HCT116 (cell line): ENCODE data around the gene EIF5A2. TPM values are rescaled to one million over a fixed set of nuclear protein-coding genes. Genes with fewer than 3 reads are reported as not detected.

ENCODE experiments used
- ATAC-seq: fragments of 200-7000 bp; cut with Tn5 transposase; 2 replicates; pipeline ENCODE4 v1.9.1; 2020; ENCODE audit warnings: mild to moderate bottlenecking, moderate library complexity
- BruUV-seq: library from RNA; stranded (reverse); fragments of 400-500 nt; replicated peaks from 2 replicates; lab custom pipeline; 2021; lab: Mats Ljungman, UMichigan
- CTCF ChIA-PET: fragments of 300-600 bp; sonication (Branson Sonifier 250); formaldehyde crosslinking; loops from one replicate; lab custom pipeline; 2021; ENCODE audit warnings: antibody characterized with exemption; lab: Charles Lee
- POLR2A ChIA-PET: fragments of 300-600, 350-600 bp; sonication (Branson Sonifier 250); formaldehyde crosslinking; loops from one replicate; lab custom pipeline; 2021; ENCODE audit warnings: antibody characterized with exemption; lab: Charles Lee
- RAD21 ChIA-PET, 2 experiments: fragments of 300-600 bp; sonication (Branson Sonifier 250); formaldehyde crosslinking; loops; one replicate each; lab custom pipeline; 2023; ENCODE audit warnings: low total read pairs in 2 of 2; ENCODE audit not compliant: uncharacterized antibody in 2 of 2, unreplicated experiment in 2 of 2, low non-redundant PET in 1 of 2; lab: Charles Lee
- DNase-seq: peaks from one replicate; pipeline ENCODE4 v3.0.0-alpha.2; 2010; ENCODE audit warnings: low read depth, low spot score
- H2AFZ ChIP-seq: fragments of 200-600 bp; shearing (Covaris generic), sonication (generic); 2 replicates; pipeline ENCODE4 v1.6.1; 2017; ENCODE audit warnings: low read depth, mixed run types, mixed read lengths, antibody characterized with exemption, low read length; ENCODE audit not compliant: poor library complexity, severe bottlenecking
- H3K27ac ChIP-seq: 2 replicates; pipeline ENCODE4 v1.5.1; 2012; ENCODE audit warnings: low read depth, low read length
- H3K27me3 ChIP-seq: fragments of 200-600 bp; sonication (generic); 2 replicates; pipeline ENCODE4 v1.6.1; 2016; ENCODE audit warnings: mixed run types, low read length, mixed read lengths; ENCODE audit not compliant: insufficient read depth
- H3K36me3 ChIP-seq, 2 experiments: fragments of 200-500 bp in 1 of 2; fragments of 200-600 bp in 1 of 2; sonication (Bioruptor generic) in 1 of 2; sonication (generic) in 1 of 2; 2 replicates each; pipeline versions ENCODE4 v1.5.1 to v1.6.1; 2014 to 2016; ENCODE audit warnings: low read length in 2 of 2, inconsistent platforms in 1 of 2, mixed read lengths in 1 of 2, mixed run types in 1 of 2; ENCODE audit not compliant: insufficient read depth in 2 of 2, control insufficient read depth in 1 of 2
- H3K4me1 ChIP-seq, 2 experiments: fragments of 200-600 bp in 1 of 2; sonication (generic) in 1 of 2; 2 replicates each; pipeline versions ENCODE4 v1.5.1 to v1.6.1; 2012 to 2017; ENCODE audit warnings: low read length in 2 of 2, inconsistent platforms in 1 of 2, mild to moderate bottlenecking in 1 of 2, mixed read lengths in 1 of 2, mixed run types in 1 of 2, moderate library complexity in 1 of 2; ENCODE audit not compliant: insufficient read depth in 2 of 2, control insufficient read depth in 1 of 2
- H3K4me2 ChIP-seq: fragments of 200-600 bp; sonication (generic); 2 replicates; pipeline ENCODE4 v1.6.1; 2017; ENCODE audit warnings: mixed run types, low read length, mixed read lengths
- H3K4me3 ChIP-seq, 2 experiments: fragments of 200-600 bp in 1 of 2; sonication (generic) in 1 of 2; replicated peaks in 1 of 2; 2 replicates each; pipeline ENCODE4 v1.5.1; 2011 to 2016; ENCODE audit warnings: low read length in 2 of 2, control low read depth in 1 of 2, low read depth in 1 of 2, mild to moderate bottlenecking in 1 of 2, mixed read lengths in 1 of 2, mixed run types in 1 of 2
- H3K79me2 ChIP-seq: fragments of 200-600 bp; sonication (generic); 2 replicates; pipeline ENCODE4 v1.6.1; 2017; ENCODE audit warnings: mild to moderate bottlenecking, mixed run types, low read length, moderate library complexity, mixed read lengths; ENCODE audit not compliant: insufficient read depth
- H3K9ac ChIP-seq: fragments of 200-600 bp; sonication (generic); 2 replicates; pipeline ENCODE4 v1.6.1; 2016; ENCODE audit warnings: low read length, mixed read lengths
- H3K9me2 ChIP-seq: fragments of 200-600 bp; sonication (generic), shearing (Covaris generic); 2 replicates; pipeline ENCODE4 v1.6.1; 2017; ENCODE audit warnings: mixed run types, mild to moderate bottlenecking, moderate library complexity; ENCODE audit not compliant: insufficient read depth
- H3K9me3 ChIP-seq, 2 experiments: fragments of 200-500 bp in 1 of 2; fragments of 200-600 bp in 1 of 2; sonication (Bioruptor generic) in 1 of 2; sonication (generic) in 1 of 2; 2 replicates each; pipeline ENCODE4 v1.6.1; 2014 to 2017; ENCODE audit warnings: low read length in 2 of 2, mixed read lengths in 2 of 2, inconsistent platforms in 1 of 2, low read depth in 1 of 2, mild to moderate bottlenecking in 1 of 2, mixed run types in 1 of 2, moderate library complexity in 1 of 2; ENCODE audit not compliant: control insufficient read depth in 1 of 2, insufficient read depth in 1 of 2
- H4K20me1 ChIP-seq: fragments of 200-600 bp; sonication (generic), shearing (Covaris generic); 2 replicates; pipeline ENCODE4 v1.6.1; 2017; ENCODE audit warnings: mixed run types, mild to moderate bottlenecking, moderate library complexity; ENCODE audit not compliant: insufficient read depth
- EZH2 ChIP-seq: fragments of 200-600 bp; sonication (generic); IDR thresholded peaks from 2 replicates; pipeline ENCODE4 v1.6.1; 2017; ENCODE audit warnings: antibody characterized with exemption, mixed run types
- JUND ChIP-seq: IDR thresholded peaks from 2 replicates; pipeline ENCODE4 v1.6.1; 2012
- POLR2AphosphoS5 ChIP-seq: IDR thresholded peaks from 2 replicates; pipeline ENCODE4 v1.6.1; 2011; ENCODE audit warnings: mild to moderate bottlenecking, low read depth, low read length, moderate library complexity
- RAD21 ChIP-seq: IDR thresholded peaks from 2 replicates; pipeline ENCODE4 v1.6.1; 2012; ENCODE audit warnings: low read depth, mild to moderate bottlenecking
- SIN3A ChIP-seq: IDR thresholded peaks from 2 replicates; pipeline ENCODE4 v1.6.1; 2012; ENCODE audit warnings: low read depth
- SP1 ChIP-seq: IDR thresholded peaks from 2 replicates; pipeline ENCODE4 v1.6.1; 2012; ENCODE audit warnings: low read depth
- SRF ChIP-seq: IDR thresholded peaks from 2 replicates; pipeline ENCODE4 v1.6.1; 2012; ENCODE audit warnings: low read depth
- TCF7L2 ChIP-seq: IDR thresholded peaks from 2 replicates; pipeline ENCODE4 v1.7.0; 2011; ENCODE audit warnings: borderline replicate concordance, inconsistent platforms; ENCODE audit not compliant: insufficient read depth, insufficient read length; ENCODE audit errors: extremely low read depth
- YY1 ChIP-seq: IDR thresholded peaks from 2 replicates; pipeline ENCODE4 v1.6.1; 2011; ENCODE audit warnings: low read length, low read depth, moderate library complexity, mild to moderate bottlenecking; ENCODE audit not compliant: insufficient replicate concordance; ENCODE audit errors: extremely low read depth
- ZNF274 ChIP-seq: fragments of 200-500 bp; sonication (Bioruptor generic); IDR thresholded peaks from 2 replicates; pipeline ENCODE4 v1.6.1; 2014; ENCODE audit warnings: mild to moderate bottlenecking, low read depth, low read length, inconsistent platforms
- intact Hi-C: fragments of 100-400 bp; cut with micrococcal nuclease; formaldehyde crosslinking; loops from 2 replicates; pipeline ENCODE4 v1.10.0; 2022
- total RNA-seq: library from RNA; stranded (reverse); gene quantifications from one replicate; pipeline ENCODE4 v1.2.1, GENCODE V29; 2021; ENCODE audit not compliant: unreplicated experiment
- TF ChIP-seq, protein P1 (sequence below), 3 experiments: fragments of 200-600 bp in 1 of 3; sonication (generic) in 1 of 3; IDR thresholded peaks in 2 of 3; conservative IDR thresholded peaks in 1 of 3; 2 replicates each; pipeline ENCODE4 v1.5.1; 2012 to 2017; ENCODE audit warnings: low read depth in 2 of 3, low read length in 2 of 3, antibody characterized with exemption in 1 of 3, borderline replicate concordance in 1 of 3, control low read depth in 1 of 3, mild to moderate bottlenecking in 1 of 3, mixed read lengths in 1 of 3, mixed run types in 1 of 3, moderate library complexity in 1 of 3; ENCODE audit not compliant: insufficient read depth in 1 of 3
- TF ChIP-seq, protein P2 (sequence below): IDR thresholded peaks from 2 replicates; pipeline ENCODE4 v1.6.1; 2012

EIF5A2 gene
- total RNA-seq, 1 experiment from 2014 or later = 19.4 TPM

DNA sequence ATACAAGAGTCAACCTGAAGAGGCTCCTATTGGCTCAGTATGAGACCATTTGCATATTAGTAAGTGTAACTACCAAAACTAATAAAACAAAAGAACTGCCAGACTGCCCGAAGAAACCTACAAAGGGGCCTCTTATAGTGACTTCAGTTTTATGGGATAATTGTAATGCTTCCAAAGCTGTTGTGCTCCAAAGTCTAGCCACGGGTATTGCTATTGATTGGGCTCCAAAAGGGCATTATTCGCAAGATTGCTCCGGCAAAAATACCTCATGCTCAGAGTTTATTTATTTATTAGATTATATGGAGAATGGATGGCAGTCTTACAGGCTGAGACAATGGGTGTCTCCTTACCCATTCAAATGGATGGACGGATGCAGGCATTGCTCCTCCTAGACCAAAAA is 49.8 kb downstream of the EIF5A2 start:
- TF ChIP-seq SRF = no peak
- no peak for TF ChIP-seq EZH2
- TF ChIP-seq SP1 = no peak
- no peak for TF ChIP-seq ZNF274
- no peak for TF ChIP-seq TCF7L2
- TF ChIP-seq SIN3A = no peak
- no peak for TF ChIP-seq RAD21
- TF ChIP-seq YY1 = no peak
- TF ChIP-seq, protein P1, sequence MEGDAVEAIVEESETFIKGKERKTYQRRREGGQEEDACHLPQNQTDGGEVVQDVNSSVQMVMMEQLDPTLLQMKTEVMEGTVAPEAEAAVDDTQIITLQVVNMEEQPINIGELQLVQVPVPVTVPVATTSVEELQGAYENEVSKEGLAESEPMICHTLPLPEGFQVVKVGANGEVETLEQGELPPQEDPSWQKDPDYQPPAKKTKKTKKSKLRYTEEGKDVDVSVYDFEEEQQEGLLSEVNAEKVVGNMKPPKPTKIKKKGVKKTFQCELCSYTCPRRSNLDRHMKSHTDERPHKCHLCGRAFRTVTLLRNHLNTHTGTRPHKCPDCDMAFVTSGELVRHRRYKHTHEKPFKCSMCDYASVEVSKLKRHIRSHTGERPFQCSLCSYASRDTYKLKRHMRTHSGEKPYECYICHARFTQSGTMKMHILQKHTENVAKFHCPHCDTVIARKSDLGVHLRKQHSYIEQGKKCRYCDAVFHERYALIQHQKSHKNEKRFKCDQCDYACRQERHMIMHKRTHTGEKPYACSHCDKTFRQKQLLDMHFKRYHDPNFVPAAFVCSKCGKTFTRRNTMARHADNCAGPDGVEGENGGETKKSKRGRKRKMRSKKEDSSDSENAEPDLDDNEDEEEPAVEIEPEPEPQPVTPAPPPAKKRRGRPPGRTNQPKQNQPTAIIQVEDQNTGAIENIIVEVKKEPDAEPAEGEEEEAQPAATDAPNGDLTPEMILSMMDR (IDR thresholded peaks at IDR 0.05 in 2 of 3, conservative IDR thresholded peaks at IDR 0.05 in 1 of 3; ENCODE audit: borderline replicate concordance in 1 of 3, insufficient read depth in 1 of 3, low read depth in 2 of 3, low read length in 2 of 3) = no peak
- TF ChIP-seq, protein P2, sequence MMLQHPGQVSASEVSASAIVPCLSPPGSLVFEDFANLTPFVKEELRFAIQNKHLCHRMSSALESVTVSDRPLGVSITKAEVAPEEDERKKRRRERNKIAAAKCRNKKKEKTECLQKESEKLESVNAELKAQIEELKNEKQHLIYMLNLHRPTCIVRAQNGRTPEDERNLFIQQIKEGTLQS = no peak
- TF ChIP-seq JUND = no peak
- no peak for TF ChIP-seq POLR2AphosphoS5
- Histone ChIP-seq H3K27ac (no peak overlapping the region), H3K79me2 (no peaks in the 10 kb centered on the region), H3K4me3 (no peak overlapping the region), H3K4me1 (peaks cover 0 to 9% of the 10 kb centered on the region in 2 experiments; a peak in 2 of 4 replicates), H3K9ac (no peak overlapping the region), H3K27me3 (no peaks in the 10 kb centered on the region), H3K9me2 (no peaks in the 10 kb centered on the region), H3K4me2 (no peak overlapping the region), H2AFZ (no peak overlapping the region), H4K20me1 (no peaks in the 10 kb centered on the region), H3K9me3 (no peaks in the 10 kb centered on the region), H3K36me3 (no peaks in the 10 kb centered on the region)
- ATAC-seq (no peak), DNase-seq (no peak)
- no TSS peak for BruUV-seq
- intact Hi-C loops = no loop called here
- POLR2A ChIA-PET = no interaction called here
- RAD21 ChIA-PET = no interaction called here
- CTCF ChIA-PET = interaction anchor here (1.1 kb wide), 1 partner anchor 47 kb away, joined by 3 read pairs; no protein-coding TSS in a partner anchor
